ENCODE data around the gene SLC35F5. TPM values are rescaled to one million over a fixed set of nuclear protein-coding genes. Genes with fewer than 3 reads are reported as not detected.

Gene SLC35F5, protein sequence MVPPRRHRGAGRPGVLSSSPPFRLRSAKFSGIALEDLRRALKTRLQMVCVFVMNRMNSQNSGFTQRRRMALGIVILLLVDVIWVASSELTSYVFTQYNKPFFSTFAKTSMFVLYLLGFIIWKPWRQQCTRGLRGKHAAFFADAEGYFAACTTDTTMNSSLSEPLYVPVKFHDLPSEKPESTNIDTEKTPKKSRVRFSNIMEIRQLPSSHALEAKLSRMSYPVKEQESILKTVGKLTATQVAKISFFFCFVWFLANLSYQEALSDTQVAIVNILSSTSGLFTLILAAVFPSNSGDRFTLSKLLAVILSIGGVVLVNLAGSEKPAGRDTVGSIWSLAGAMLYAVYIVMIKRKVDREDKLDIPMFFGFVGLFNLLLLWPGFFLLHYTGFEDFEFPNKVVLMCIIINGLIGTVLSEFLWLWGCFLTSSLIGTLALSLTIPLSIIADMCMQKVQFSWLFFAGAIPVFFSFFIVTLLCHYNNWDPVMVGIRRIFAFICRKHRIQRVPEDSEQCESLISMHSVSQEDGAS
- total RNA-seq: 103 and 124 TPM in 2 replicates

DNA sequence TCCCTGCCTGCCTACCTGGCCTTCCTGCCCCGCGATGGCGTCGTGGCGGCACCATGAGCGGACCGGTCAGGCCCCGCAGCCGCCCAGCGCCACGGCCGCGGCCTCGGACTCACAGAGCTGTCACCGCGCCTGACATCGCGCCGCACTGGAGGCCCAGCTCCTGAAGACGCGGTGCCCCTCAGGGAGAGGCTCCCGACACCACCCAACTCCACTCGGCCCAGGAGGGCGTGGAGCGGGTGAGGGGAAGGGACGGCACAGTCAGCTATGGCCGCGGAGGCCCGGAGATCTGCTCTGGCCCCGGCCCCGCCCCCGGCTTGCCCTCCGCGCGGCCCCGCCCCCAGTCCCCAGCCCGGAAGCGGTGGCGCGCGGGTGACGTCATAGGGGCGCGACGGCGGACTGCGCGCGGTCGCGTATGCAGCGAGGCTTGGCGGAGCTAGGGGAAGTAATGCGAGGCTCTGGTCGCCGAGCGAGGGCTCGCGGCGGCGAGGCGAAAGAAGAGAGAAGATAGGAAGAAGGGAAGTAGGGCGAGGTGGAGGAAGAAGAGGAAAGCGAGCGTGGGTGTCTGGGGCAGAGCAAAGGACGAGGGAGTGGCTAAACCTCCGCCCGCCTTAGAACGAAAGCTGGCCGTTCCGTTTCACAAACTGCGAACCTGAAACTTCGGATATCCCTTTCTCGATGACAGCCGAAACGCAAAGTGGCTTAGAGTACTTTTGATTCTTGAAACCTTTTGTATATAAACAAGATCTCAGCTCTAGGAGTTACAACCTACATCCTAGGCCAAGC lies at the start of gene SLC35F5:
TSS of gene SLC35F5 (minus strand) at position 288 of the 783 bp plus-strand sequence. CDS start at position 55, 233 bp downstream.

Other genes starting within 250 kb of the SLC35F5 start
- 11.8 and 18.4 TPM in 2 replicates for gene RABL2A, start 129.4 kb downstream of the SLC35F5 start, total RNA-seq
- gene ACTR3, start 133.4 kb upstream of the SLC35F5 start, total RNA-seq: 120 and 240 TPM in 2 replicates